SK-N-SH treated with all-trans-retinoic acid at 6 μM for 48 hours (cell line): ENCODE data around the gene TRIM73.
"Not testable (repeated sequence)": the region's sequence is repeated elsewhere in the genome, so short reads cannot be mapped to it uniquely, and the experiment has no call there.

Experiments
- BACH2 ChIP-seq: fragments of 250-450 bp; sonication (Bioruptor Pico); IDR thresholded peaks from 2 replicates; pipeline ENCODE4 v1.9.0; 2021; ENCODE audit warnings: mild to moderate bottlenecking, borderline replicate concordance
- PATZ1 ChIP-seq: fragments of 250-450 bp; sonication (Bioruptor Pico); IDR thresholded peaks from 2 replicates; pipeline ENCODE4 v1.8.0; 2020; ENCODE audit warnings: mild to moderate bottlenecking, moderate library complexity, borderline replicate concordance
- PPARA ChIP-seq: fragments of 250-450 bp; sonication (Bioruptor Pico); IDR thresholded peaks from 2 replicates; pipeline ENCODE4 v1.5.0; 2020; ENCODE audit warnings: mild to moderate bottlenecking, borderline replicate concordance

DNA sequence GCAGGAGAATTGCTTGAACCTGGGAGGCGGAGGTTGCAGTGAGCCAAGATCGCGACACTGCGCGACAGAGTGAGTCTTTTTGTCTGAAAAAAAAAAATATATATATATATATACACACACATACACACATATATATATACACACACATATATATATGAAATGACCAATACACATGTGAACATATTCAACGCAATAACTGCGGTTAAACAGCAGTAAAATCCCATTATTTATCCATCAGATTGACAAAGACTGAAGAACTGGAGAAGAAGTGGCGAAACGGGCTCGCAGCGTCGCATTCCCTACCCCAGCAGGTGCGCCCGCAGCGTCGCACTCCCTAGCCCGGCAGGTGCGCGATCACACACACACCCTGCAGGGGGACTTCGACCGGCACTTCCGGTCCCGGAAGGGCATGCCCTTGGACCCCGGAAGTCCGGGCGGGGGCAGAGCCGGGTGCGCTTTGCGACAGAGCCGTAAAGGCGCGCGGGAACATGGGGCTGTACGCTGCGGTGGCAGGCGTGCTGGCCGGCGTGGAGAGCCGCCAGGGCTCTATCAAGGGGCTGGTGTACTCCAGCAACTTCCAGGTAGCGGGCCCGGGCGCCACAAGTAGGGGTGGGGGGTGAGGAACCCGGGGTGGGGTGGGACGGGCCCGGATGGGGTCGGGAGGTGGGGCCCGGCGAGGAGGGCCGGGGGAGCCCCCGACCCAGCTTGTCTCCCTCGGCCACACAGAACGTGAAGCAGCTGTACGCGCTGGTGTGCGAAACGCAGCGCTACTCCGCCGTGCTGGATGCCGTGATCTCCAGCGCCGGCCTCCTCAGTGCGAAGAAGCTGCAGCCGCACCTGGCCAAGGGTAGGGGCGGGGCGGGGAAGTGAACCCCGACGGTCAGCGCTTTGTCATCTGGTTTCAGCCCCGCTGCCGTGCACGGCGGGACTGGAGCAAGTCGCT lies 14.7 kb downstream of the TRIM73 start:
- TF ChIP-seq BACH2 (CRISPR knock-in tag); PATZ1 (CRISPR knock-in tag); PPARA: not testable (repeated sequence)
